NCI-H2227 treated with DMSO at 0.1 percent for 48 hours (cell line): Measurements from ENCODE around the gene HDGFL2.
"Not testable (repeated sequence)": the region's sequence is repeated elsewhere in the genome, so short reads cannot be mapped to it uniquely, and the experiment has no call there.

ENCODE experiments used
- DNase-seq: peaks from one replicate; lab custom pipeline; 2025; lab: John Stamatoyannopoulos, UW

Gene HDGFL2

DNA sequence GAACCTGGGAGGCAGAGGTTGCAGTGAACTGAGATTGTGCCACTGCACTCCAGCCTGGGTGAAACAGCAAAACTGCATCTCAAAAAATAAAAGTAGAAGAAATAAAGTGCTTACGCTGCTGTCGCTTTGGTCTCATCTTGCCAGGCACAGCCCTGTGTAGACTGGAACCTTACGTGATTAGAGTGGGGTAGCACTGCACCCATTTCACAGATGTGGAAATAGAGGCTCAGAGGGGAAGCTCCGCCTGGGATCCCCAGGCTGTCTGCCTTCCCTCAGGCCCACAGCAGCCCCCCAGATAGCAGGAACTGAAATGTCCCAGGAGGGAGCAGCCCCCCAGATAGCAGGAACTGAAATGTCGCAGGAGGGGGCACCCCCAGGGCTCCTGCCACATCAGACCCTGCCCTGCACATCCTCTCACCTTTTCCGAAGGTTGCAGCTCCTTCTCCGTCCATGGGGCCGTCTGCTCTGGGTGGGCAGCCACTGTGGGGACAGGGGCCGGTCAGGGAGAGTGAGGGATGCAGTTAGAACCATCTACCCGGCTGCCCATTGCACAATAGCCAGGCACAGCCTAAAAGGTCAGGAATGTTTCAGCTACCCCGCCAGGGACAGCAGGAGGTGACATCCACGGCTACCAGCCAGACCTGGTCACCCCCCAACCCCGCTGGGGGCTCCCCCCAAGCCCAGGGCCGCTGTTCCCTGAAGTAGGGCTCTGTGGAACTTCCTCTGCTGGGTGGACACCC, 44.3 kb downstream of the HDGFL2 start:
- no peak for DNase-seq

DNA sequence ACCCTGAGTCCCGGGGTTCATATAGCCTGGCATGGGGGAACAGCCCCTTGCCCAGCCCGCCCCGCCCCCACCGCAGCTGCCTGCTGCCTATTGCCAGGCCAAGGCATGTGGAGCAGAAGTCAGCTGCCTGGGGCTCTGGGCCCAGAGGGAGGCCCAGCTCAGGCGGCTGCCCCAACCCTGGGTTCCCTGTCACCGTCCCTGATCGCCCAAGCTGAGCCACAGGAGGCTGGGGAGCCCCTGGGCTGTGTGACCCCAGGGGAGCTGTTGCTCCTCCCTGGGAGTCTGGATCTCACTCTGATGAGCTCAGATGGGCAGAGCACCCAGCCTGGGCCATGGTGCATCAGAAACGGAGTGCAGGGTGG, 44.8 kb downstream of the HDGFL2 start:
- DNase-seq, result no peak

DNA sequence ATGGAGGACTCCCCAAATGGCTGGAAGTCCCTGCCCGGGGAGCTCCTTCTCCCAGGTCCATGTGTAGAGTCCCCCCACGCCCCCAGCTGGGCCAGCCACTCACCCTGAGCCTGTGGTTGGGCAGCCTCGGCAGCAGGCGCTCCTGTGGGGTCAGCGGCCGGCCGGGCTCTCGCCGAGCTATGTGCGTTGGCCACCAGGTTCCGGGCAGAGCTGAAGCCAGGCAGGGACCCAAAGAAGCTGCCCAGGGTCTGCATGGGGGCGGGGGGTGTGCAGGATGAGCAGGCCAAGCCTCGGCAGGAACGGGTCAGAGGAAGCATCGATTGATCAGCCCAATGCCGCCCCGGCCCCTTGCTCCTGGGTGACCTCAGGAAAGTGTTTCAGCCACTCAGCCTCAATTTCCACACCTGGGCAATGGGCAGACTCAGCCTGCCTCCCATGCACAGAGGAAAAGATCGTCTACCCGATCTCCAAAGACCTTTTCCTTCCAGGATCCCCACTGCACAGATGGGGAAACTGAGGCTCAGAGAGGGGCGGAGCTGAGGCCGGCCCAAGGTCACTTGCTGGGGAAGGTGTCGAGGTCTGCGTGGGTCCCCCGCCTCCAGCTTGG, 45.5 kb downstream of the HDGFL2 start:
- DNase-seq, result no peak

DNA sequence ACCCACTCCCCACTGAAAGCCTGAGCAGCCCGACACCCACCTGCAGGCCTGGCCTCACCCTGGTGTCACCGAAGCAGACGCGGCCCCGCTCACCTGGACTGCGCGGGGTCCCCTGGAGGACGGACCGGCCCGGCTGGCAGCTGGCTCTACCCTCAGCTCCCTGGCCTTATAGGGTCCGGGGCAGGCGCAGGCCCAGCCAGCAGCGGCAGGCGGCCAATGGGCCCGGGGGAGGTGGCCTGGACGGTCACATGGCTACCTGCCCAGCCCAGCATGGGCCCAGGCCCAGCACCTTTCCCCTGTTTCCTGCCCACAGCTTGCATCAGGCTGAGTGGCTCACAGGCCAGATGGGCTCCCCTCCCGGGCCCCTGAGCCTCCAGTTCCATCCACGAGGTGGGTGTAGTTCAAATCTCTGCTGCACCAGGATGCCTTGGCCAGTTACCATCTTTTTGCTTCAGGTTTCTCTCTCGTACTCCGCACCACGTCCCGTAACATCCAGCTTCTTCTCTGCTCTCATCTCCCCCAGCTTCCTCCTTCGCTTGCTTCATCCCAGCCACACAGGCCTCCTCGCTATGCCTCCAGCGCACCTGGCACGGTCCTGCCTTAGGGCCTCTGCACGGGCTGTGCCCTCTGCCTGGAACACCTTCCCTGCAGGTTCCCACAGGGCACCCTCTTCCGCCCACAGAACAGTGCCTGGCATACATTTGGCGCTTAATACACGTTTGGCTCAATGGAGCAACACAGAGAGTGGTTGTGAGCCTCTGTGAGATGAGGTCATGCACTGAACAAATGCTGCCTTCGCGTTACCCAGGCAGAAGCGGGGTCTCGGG, 46.5 kb downstream of the HDGFL2 start, which contains the start of gene PLIN4:
PLIN4 (minus strand) TSS at position 142 of the 827 bp plus-strand sequence. CDS start 214 bp downstream, outside the sequence.
- DNase-seq, result no peak

DNA sequence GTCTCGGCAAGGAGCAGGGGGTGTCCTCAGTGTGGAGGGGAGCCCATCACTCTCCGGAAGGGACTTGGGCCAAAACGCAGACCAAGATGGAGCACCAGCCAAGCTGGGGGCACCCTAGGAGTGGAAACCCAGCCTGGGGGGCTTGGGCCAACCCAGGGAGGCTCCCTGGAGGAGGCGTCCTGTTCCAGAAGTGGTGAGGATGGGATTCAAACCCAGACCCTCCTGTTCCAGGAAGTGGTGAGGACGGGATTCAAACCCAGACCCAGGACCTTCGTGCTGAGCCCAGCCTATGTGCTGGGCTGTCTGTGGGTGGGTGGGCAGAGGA, 47.0 kb downstream of the HDGFL2 start:
- DNase-seq, result no peak

DNA sequence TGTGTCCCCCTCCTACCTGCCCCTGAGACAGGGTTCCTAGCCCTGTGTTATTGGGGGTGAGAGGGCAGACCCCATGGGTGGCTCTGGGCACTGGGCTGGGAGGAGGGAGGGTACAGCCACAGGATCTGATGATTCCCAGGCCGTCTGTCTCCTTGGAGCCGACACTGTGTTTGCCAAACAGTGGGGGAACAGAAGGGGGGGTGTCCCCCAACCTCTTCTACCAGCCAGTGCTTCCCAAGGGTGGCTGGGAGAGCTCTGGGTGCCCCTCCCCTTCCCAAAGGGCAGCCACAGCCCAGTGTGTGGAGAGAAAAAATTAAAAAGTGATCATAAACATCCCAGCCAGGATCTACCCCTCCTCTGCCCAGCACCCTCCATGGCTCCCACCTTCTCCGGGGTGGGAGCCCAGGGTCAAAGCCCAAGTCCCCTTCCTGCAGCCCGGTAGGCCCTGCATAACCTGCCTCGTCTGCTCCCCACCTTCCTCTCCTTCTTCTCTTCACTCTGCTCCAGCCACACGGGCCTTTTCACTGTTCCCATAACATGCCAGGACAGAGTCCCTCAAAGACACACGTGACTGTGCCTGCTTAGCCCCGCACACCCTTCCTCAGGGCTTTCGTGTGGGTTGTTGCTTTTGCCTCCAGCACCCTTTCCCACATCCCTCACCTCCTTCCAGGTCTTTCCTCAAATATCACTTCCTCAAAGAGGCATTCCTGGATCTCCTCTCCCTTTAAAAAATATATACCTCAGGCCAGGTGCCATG, 47.6 kb downstream of the HDGFL2 start:
- no peak for DNase-seq

DNA sequence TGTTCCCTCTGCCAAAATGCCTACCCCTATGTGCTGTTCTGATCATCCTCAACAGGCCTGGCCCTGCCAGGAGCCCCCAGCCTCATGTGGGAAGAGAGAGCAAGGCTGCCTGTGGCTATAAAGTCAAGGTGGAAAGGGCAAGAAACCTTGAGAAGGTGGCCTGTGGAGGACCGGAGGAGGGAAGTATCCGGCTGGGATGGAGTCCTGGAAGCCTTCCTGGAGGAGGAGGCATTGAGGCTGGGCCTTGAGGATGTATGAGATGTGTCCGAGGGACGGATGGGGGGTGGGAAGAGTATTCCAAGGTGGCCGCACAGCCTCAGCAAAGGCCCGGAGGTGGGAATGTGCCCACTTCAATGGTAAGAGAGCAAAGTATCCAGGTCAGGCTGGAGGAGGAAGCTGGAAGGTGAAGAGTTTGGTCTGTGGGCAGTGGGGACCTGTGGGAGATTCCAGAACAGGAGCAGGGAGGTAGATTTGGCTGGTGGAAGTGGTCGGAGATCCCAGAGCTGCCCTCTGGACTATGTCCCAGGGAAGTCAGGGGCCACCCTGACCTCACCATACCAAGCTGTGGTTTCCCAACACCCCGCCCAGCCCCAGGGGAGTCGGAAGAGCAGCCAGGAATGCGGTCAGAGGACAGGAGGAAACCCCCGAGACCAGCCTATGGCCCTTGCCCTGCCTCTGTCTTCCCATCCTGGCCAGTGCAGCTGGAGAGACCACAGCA, 49.2 kb downstream of the HDGFL2 start:
- DNase-seq, result no peak

DNA sequence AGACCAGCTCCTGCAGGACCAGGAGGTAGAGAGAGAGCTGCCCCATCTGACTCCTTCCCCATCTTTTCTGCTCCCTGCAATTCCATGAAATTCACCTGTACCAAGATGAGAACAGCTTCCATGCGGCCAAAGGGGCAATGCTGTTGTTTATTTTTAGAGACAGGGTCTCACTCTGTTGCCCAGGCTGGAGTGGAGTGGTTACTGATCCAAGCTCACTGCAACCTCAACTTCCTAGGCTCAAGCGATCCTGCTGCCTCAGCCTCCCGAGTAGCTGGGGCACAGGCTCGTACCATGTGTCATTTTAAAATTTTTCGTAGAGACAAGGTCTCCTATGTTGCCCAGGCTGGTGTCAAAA, 49.8 kb downstream of the HDGFL2 start:
- DNase-seq, result no peak

DNA sequence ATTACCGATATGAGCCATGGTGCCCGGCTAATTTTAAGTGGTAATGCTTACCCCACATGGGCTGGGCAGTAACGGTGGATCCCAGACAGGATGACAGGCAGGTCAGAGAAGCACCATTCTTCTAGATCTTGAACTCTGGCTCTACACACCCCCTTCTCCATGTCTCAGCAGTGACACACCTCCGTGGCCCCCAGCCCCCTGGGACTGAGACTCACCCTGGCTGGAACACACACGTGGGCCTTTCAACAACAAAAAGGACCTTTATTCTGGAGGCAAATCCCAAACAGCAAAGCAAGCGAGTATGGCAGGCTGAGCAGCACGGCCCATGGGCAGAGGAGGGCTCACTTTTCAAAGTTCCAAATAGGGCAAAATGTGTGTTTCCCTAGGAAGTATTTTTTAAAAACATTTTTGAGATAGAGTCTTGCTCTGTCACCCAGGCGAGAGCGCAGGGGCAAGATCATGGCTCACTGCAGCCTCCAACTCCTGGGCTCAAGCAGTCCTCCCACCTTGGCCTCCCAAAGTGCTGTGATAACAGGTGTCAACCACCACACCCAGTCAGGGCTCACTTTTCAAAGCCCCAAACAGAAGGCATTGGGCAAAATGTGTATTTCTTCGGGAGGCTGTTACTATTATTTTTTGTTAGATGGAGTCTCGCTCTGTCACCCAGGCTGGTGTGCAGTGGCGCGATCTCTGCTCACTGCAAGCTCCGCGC, 50.4 kb downstream of the HDGFL2 start:
- DNase-seq, result no peak

DNA sequence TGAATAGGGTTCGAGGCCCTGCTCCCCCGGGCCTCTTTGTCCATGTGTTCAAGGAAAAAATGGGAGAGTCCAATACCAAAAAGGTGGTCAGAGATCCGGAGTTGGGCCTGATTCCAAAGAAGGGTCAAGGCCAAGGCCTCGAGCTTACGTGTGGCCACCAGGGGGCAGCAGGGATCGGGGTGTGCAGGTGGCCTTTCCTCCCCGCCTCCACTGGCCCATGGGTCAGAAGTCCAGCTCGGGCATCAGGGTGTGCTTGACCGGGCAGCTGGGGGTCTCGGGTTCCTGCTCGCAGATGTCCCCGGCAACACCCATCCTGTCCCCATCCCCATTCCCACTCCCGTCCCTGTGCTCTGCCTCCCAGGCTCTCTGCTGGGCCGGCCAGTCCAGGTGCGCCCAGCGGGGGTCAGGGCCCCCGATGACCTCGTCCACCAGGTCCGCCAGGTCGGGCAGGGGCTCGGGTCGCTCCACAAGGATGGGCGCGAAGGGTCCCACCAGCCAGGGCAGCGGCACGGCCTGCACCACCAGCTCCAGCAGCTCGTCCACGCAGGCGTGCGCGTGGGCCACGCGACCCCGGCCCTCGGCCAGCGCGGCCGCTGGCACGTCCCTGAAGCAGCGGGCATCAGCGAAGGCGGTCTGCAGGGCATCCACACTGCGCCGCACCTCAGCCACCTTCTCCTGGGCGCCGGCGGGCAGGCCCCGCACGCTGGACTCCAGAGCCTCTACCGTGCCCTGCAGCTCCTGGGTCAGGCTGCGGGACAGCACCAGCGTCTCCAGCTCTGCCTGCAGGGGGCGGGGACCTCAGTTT, 51.4 kb downstream of the HDGFL2 start:
- no peak for DNase-seq

DNA sequence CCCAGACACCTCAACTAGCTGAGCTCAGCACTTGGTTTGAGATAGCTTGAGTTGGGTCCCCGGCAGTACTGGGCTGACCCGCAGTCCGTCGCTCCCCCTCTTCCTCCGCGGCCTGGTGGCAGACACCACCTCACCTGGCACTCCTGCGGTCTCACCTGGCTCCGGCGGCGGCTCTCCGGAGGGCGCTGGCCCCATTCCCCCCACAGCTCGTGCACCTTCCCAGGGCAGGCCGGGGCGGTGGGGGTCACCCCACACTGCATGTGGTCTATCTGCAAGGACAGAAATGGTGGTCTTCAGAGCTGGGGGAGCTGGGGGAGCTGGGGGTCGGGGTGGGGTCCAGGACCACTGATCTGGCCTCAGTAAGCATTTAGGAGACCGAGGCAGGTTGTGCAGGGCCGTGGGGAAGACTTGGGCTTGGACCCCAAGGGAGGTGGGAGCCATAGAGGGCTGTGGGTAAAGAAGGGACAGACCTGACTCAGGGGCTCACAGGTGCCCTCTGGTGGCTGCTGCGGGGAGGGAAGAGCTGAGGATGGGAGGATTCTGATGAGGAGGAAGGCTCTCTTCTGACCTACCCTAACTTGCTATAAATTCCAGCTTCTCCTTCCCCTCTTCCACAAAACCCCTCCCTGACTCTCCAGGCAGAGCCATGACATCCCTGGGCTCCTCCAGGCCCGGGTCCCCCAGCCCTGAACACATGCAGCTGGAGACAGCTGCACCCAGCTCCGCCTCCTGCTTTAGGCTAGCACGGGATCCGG, 52.9 kb downstream of the HDGFL2 start:
- no peak for DNase-seq

DNA sequence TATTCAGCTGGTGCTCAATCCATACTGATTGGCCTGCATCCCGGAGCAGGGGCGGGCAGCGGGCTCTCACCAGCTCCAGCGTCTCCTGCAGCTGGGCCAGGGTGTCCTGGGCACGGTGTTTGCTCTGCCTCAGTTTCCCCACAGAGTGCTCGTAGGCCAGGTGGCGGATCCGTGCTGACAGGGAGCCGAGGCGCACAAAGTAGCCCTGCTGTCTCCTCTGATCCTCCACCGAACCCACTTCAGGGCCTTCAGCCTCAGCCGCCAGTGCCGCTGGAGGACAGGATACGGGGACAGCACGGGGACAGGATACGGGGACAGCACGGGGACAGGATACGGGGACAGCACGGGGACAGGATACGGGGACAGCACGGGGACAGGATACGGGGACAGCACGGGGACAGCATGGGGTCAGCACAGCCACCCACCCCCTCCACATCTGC, 53.5 kb downstream of the HDGFL2 start:
- no peak for DNase-seq

DNA sequence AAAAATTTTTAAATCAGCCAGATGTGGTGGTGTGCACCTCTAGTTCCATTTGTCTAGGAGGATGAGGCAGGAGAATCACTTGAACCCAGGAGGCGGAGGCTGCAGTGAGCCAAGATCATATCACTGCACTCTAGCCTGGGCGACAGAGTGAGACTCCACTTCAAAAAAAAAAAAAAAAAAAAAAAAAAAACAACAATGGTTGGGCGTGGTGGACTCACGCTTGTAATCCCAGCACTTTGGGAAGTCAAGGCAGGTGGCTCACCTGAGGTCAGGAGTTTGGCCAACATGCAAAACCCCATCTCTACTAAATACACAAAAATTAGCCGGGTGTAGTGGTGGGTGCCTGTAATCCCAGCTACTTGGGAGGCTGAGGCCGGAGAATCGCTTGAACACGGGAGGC, 55.3 kb downstream of the HDGFL2 start:
- DNase-seq, result not testable (repeated sequence)

DNA sequence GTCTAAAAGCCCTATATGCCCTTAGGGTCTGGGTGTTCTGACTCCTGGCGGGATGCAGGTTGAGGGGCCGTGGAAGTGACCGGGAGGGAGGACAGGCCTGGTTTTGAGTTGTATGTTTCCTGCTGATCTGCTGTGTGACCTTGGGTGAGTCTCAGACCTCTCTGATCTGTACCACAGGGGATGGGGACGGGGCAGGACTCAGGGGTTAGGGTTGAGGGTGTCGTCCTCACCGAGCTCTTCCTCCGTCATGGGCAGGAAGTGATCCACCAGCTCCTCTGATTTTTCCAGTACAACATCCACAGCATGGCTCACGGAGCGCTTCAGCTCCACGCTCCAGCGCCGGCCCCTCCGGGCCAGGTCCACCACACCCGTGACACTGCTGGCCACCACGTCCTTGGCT, 56.7 kb downstream of the HDGFL2 start:
- DNase-seq, result no peak

DNA sequence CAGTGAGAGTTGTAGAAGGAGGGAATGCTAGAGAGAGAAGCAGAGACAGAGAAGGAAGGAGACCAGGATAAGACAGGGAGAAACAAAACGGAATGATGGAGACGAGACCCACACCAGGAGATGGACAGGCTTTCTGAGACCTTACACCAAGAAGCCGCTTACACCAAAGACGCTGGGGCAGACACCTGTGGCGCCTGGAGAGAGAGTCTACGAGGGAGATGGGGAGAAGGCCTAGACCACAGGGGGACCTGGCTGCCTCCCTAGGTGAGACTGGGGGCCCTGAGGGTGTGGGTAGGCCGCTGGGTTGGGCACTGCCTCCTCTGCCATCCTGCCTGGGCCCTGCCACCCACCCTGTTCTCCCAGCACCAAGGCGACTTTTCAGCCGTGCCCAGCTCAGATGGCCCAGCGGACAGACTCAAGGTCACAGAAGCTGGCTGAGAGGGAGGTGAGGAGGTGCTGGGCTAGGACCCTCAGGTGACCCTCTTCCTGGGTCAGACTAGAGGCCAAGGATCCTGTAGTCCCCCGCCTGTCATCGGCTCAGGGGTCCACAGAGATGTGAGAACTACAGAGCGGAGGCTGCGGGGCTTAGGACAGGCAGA, 57.9 kb downstream of the HDGFL2 start:
- DNase-seq, result no peak

DNA sequence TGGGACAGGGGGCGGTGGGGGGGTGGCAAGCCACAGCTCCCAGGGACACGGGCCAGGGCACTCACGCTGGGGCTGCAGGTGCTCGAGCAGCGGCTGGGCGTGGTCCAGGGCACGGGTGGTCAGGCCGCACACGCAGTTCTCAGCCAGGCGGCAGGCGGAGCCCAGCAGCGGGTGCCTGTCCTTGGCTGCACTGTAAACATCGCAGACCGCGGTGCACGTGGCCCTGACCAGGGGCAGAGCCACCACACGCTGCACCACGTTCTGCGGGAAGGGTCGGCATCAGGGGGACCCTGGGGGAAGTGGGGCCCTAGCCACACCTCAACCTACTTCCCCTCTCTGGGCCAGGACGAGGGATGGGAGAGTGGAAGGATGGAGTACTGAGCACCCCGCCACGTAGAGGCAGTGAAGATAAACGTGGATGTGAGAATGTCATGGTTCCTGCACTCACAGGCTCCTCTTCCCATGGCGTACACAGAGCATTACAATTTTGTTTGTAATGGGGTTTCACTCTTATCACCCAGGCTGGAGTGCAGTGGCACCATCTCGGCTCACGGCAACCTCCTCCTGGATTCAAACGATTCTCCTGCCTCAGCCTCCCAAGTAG, 59.6 kb downstream of the HDGFL2 start:
- no peak for DNase-seq

DNA sequence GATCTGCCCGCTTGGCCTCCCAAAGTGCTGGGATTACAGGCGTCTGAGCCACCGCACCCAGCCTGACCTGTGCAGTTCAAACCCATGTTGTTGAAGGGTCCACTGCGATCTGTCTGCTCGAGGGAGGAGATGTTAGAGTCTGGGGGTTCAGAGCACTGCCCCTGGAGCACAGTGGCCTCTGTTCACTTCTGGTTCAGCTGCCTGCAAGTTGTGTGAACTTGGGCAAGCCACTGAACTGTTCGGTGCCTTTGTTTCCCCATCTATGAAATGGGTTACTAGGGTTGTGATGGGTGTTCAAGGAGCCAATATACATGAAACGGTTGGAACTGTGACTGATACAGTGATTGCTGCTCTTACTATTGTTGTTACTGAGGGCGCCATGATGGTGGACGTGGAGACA, 61.2 kb downstream of the HDGFL2 start:
- DNase-seq, result no peak

DNA sequence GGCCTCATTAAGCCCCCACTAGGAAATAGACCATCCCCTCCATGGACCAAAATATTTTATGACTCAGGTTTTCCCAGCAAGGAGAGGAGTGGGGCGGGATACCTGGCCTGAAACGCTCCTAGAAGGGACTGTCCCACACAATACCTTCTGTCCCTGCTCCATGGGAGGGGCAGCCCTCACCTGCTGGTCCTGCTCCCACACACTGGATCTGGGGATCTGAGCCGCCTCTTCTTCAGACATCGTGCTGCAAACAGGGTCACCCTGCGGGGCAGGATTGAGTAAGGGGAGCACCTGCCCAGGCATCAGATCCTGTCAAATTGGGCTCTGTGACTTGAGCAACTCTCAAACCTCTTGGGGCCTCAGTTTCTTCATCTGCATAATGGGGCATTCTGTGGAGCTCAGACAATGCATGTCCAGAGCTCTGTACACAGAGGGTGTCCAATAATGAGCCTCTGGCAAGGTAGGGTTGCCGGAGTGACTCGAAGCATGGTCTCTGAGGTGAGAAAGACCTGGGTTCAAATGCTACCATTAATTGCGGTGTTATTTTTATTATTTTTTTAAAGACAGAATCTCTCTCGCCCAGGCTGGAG, 61.8 kb downstream of the HDGFL2 start:
- DNase-seq, result no peak
